DMS153 (cell line): Measurements from ENCODE around the gene STOX1.
"Not testable (repeated sequence)": the region's sequence is repeated elsewhere in the genome, so short reads cannot be mapped to it uniquely, and the experiment has no call there.

ENCODE experiments used
- DNase-seq: peaks from one replicate; lab custom pipeline; 2025; lab: John Stamatoyannopoulos, UW

Gene STOX1, protein sequence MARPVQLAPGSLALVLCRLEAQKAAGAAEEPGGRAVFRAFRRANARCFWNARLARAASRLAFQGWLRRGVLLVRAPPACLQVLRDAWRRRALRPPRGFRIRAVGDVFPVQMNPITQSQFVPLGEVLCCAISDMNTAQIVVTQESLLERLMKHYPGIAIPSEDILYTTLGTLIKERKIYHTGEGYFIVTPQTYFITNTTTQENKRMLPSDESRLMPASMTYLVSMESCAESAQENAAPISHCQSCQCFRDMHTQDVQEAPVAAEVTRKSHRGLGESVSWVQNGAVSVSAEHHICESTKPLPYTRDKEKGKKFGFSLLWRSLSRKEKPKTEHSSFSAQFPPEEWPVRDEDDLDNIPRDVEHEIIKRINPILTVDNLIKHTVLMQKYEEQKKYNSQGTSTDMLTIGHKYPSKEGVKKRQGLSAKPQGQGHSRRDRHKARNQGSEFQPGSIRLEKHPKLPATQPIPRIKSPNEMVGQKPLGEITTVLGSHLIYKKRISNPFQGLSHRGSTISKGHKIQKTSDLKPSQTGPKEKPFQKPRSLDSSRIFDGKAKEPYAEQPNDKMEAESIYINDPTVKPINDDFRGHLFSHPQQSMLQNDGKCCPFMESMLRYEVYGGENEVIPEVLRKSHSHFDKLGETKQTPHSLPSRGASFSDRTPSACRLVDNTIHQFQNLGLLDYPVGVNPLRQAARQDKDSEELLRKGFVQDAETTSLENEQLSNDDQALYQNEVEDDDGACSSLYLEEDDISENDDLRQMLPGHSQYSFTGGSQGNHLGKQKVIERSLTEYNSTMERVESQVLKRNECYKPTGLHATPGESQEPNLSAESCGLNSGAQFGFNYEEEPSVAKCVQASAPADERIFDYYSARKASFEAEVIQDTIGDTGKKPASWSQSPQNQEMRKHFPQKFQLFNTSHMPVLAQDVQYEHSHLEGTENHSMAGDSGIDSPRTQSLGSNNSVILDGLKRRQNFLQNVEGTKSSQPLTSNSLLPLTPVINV

DNA sequence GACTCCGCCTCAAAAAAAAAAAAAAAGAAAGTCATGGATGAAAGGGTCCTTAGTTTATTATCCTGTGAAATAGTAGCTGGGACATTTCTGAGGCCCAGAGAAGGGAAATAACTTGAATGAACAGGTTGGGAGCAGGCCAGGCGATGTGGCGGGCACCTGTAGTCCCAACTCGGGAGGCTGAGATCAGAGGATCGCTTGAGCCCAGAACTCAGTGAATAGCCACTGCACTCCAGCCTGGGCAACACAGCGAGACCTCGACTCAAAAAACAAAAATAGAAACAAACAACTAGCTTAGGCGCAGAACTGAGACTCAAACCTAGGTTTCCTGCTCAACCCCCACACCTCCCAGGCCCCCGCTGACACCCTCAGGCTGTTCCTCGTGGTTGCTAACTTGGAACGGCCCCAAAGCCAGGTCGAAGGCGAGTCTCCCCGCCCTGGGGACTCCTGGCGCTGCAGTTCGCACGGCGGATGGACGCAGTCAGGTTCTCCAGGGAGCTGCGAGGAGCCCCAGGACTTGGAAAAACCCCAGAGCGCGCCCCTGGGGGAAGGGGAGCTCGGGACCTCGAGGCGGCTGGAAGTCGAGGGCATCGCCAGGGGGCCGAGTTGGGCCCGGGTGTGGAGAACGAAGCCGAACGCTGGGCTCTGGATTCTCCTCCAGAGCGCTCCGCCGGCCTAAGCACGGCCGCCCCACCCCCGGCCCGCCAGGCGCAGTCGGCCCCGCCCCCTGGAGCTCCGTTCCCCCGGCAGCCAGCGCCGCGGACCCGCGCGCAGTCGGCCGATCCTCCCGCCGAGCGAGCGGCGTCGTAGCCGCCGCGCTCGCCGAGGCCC lies at the start of gene STOX1:
Gene STOX1 (plus strand): TSS at position 768 of the 828 bp plus-strand sequence. CDS start 93 bp downstream, outside the sequence.
- peak; percentile 42 for DNase-seq

DNA sequence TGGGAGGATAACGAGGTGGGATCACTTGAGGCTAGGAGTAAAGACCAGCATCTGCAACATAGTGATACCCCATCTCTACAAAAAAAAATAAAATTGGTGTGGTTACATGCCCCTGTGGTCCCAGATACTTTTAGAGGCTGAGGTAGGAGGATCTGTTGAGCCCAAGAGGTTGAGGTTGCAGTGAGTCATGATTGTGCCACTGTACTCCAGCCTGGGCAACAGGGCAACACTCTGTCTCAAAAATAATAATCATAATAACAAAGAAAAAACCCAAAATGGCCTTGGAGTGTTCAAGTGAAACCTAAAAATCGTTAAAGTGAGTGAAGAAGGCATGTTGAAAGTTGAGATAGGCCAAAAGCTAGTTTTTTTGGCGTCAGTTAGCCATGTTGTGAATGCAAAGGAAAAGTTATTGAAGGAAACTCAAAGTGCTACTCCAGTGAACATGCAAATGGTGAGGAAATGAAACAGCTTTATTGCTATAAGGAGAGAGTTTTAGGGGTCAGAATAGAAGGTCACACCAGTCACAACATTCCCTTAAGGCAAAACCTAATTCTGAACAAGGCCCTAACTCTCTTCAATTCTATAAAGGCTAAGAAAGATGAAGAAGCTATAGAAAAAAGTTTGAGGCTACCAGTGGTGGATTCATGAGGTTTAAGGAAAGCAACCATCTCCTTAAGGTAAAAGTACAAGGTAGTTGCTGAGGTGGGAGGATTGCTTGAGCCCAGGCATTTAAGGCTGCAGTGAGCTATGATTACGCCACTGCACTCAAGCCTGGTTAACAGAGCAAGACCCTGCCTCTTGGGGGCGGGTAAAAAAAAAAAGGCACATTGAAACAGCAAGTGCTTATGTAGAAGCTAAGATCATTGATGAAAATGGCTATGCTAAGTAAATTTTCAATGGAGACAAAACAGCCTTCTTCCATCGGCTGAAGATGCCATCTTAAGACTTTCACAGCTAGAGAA lies 45.4 kb upstream of the STOX1 start:
- DNase-seq, result no peak

DNA sequence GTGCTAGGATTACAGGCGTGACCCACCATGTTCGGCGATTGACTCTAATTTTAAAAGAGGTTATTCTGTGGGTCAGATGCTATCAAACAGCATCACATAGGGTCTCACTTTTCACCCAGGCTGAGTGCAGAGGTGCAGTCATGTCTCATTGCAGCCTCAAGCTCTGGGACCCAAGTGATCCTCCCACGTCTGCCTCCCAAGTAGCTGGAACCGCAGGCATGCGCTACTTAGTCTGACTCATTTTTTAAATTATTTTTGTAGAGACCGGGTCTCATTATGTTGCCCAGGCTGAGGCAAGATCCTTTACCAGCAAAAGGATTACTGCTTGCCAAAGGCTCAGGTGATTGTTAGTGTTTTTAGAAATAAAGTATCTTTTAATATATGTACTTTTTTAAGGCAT lies 42.9 kb upstream of the STOX1 start:
- no peak for DNase-seq

DNA sequence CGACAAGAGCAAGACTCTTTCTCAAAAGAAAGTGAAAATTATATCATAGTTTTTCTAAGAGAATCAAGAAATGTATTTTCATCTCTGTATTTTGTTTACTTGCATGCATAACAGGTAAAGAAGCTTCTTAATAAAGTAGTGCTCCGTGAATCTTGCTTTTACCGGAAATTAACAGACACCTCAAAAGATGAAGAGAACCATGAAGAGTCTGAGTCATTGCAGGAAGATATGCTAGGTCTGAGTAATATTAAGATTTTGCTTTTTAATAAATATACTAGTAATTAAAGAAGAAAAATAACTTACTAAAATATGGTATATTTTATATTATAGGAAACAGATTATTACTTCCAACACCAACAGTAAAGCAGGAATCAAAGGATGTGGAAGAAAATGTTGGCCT lies 39.5 kb upstream of the STOX1 start:
- no peak for DNase-seq

DNA sequence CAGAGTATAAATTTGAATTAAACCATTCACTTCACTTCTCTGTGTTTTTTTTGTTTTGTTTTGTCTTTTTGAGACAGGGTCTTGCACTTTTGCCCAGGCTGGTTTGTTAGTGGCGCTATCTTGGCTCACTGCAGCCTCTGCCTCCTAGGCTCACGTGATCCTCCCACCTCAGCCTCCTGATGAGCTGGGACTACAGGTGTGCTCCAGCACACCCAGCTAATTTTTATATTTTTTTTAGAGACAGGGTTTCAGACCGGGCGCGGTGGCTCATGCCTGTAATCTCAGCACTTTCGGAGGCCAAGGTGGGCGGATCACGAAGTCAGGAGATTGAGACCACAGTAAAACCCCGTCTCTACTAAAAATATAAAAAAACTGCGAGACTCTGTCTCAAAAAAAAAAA lies 36.9 kb upstream of the STOX1 start:
- DNase-seq, result no peak

DNA sequence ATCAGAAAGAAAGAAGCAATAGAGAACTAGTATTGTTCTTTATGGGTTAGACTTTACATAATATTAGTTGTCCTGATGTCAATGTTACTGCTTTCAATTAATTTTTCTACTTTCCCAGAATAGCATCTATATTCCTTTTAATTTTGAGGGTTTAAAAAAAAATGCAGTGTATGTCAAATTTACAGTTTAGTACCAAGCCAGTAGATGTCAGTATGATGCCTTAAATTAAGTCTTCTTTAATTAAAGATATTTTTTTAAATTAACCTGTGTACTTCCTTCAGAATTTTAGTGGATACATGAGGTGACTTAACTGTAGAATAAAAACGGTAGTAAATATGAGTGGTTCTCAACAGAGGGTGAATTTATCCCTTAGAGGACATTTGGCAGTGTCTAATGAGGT lies 35.2 kb upstream of the STOX1 start:
- DNase-seq, result no peak

DNA sequence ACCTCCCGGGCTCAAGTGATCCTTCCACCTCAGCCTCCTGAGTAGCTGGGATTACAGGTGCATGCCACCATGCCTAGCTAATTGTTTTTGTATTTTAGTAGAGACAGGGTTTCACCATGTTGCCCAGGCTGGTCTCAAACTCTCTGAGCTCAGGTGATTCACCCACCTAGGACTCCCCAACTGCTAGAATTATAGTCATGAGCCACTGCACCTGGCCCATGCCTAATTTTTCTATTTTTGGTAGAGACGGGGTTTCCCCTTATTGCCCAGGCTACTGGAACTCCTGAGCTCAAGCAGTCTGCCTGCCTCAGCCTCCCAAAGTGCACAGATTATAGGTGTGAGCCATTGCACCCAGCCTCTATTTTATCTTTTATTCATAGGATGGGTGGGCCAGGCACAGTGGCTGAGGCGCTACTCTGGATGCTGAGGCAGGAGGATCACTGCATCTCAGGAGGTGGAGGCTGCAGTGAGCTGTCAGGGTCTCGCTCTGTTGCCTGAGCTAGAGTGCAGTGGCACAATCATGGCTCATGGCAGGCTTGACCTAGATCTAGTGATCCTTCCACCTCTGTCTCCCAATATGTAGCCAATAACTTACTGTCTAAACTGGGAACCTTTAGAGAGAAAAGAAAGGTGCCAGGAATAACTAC lies 31.3 kb upstream of the STOX1 start:
- no peak for DNase-seq

DNA sequence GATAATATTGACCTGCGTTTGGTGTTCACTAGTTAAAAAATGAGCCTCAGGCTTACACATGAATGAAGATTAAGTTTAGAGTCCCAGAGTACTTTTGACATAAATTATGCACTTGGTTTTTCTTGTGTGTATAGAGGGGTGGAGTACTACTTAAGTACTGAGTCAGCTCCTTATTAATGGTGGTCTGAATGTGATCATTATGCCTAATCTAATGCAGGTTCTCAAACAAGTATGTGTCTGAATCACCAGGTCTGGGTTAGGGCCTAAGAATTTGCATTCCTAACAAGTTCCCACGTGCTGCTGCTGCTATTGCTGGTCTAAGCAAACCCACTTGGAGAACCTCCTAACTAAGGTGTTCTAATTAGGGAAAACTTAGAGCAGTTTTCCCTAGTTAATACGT lies 30.7 kb upstream of the STOX1 start:
- no peak for DNase-seq

DNA sequence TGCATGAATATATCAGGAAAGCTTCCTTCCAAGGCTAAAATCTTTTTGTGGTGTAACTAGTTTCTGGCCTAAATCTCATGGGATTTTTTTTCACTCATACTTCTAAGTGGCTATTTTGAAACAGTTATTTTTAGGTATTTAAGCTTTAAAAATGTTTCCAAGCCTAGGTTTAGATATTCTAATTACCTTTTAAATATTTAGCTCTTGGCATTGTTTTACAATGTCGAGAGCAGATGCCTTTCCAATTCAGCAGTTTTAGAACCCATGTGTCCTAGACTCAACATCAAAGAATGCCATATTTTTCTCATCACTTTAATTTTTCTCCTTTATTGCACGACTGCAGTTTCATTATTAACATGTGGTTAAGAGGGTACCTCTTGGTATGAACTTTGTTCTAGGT lies 27.1 kb upstream of the STOX1 start:
- no peak for DNase-seq

DNA sequence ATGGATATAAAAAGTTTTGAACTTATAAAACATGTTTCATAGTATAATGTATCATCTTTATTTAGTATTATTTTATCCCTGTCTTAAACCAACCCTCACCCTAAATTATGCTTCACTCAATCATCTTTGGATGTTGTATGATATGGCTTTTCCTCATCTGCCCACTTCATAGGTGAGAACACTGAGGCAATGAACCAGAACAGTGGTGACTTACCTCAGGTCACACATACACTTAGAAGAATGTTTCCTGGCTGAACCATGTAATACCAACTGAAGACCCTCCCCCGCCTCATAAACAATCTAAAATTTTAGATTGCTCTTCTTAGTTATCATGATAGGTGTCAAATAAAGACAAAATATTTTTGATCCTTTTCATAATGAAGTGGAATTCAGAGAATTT lies 22.6 kb upstream of the STOX1 start:
- no peak for DNase-seq

DNA sequence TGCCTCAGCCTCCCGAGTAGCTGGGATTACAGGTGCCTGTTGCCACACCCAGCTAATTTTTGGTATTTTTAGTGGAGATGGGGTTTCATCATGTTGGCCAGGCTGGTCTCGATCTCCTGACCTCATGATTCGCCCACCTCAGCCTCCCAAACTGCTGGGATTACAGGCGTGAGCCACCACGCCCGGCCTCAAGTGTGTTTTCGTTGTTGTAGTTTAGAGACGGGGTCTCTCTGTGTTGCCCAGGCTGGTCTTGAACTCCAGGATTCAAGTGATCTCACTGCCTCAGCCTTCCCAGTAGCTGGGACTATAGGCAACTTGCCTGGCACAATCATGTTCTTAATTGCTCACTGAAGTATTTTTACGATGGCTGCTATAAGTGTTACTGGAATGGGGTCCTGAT lies 16.5 kb upstream of the STOX1 start:
- not testable (repeated sequence) for DNase-seq

DNA sequence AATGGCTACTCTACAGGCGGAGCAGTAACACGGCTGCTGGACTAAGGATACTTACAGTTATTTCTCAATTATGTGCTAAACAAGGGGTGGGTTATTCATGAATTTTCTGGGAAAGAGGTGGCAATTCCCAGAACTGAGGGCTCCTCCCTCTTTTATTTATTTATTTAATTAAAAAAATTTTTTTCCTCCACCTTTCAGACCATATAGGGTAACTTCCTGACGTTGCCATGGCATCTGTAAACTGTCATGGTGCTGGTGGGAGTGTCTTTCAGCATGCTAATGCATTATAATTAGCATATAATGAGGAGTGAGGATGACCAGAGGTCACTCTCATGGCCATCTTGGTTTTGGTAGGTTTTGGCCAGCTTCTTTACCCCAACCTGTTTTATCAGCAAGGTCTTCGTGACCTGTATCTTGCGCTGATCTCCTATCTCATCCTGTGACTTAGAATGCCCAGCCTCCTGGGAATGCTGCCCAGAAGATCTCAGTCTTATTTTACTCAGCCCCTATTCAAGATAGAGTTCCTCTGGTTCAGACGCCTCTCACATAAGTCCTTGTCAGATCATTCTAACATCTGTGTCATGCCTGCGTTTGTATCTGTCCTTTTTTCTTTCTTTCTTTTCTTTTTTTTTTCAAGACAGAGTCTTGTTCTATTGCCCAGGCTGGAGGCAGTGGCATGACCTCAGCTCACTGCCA lies 15.9 kb upstream of the STOX1 start:
- no peak for DNase-seq

DNA sequence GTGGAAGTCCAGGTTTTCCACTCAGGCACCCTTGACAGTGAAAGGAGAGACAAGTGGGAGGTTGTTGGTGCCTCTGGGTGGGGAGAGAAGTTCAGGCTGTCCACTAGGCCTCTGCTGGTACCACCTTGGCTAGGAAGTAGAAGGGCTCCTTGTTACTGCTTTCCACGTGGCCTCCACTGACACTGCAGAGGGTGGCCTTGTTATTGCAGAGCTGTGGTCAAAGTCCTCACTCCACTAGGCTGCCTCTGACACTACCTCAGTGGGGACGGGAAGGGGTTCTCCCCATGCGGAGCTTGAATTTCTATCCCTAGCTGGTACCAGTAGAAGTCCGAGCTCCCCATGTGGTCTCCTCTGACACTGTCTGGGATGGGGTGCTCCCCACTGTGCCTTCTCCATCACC lies 14.9 kb upstream of the STOX1 start:
- no peak for DNase-seq

DNA sequence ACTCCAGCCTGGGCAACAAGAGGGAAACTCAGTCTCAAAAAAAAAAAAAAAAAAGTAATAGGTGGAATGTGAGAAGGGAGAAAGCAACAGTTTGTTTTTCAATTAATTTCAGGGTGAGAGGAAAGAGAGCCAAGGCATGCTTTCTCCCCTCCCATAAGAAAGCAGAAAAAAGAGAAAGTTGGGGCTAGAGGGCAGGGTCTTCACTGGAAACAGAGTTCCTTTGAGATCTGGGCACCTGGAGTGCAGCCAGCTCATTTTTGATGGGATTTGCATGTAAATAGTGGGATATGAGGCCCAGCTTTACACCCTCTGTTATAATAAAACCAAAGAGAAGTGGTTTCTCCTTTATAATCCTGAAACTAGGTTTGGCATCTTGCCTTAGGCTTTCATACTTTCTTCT lies 13.8 kb upstream of the STOX1 start:
- no peak for DNase-seq

DNA sequence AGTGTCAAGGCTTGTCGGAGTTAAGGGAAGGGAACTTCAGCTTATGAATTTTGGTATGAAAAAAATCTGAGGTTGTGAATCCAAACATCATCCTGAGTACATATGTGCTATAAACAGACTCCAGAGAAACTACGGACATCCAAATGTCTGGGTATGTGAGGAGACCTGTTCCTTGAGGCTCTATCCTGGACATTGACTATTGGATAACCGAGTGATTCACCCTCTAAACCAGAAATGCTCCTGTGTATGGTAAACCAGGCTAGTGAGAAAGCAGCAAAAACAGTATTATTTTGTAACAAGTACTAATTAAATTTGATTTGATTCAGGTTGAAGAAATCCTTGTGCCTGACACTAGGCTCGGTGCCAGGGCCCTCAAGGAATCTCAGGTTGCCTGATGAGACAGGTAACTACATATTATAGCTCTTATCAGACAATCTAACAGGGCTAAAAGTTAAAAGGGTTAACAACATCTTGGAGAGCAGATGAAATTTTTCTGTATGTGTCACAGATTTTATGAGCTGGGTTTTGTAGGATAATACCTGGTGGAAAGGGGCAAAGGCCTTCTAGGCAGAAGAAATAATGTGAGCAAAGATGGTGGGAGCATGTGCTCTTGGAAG lies 10.4 kb upstream of the STOX1 start:
- DNase-seq, result no peak

DNA sequence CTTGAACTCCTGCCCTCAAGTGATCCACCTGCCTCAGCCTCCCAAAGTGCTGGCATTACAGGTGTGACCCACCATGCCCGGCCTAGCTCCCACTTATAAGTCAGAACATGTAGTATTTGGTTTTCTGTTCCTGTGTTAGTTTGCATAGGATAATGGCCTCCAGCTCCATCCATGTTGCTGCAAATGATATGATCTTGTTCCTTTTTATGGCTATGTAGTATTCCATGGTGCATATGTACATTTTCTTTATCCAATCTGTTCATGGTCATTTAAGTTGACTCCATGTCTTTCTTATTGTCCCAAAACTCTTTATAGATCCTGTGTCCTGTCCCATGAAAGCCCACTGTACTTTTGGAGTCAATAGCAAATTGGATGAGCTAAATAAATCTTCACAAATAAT lies 7.0 kb upstream of the STOX1 start:
- not testable (repeated sequence) for DNase-seq

DNA sequence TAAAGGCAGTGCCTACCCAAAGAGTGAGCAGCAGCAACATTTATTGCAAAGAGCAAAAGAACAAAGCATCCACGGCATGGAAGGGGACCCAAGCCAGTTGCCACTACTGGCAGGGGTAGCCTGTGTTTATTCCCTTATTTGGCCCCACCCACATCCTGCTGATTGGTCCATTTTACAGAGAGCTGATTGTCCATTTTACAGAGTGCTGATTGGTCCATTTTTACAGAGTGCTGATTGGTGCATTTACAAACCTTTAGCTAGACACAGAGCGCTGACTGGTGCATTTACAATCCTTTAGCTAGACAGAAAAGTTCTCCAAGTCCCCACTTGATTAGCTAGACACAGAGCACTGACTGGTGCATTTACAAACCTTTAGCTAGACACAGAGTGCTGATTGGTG lies 4.7 kb upstream of the STOX1 start:
- not testable (repeated sequence) for DNase-seq

DNA sequence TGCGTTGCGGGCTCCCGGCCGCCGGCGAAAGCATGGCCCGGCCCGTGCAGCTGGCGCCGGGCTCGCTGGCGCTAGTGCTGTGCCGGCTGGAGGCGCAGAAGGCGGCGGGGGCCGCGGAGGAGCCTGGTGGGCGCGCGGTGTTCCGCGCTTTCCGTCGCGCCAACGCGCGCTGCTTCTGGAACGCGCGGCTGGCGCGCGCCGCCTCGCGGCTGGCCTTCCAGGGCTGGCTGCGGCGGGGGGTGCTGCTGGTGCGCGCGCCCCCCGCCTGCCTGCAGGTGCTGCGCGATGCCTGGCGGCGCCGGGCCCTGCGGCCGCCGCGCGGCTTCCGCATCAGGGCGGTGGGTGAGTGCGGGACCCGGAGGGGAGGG lies 245 bp downstream of the STOX1 start:
- DNase-seq, result not testable (repeated sequence)

DNA sequence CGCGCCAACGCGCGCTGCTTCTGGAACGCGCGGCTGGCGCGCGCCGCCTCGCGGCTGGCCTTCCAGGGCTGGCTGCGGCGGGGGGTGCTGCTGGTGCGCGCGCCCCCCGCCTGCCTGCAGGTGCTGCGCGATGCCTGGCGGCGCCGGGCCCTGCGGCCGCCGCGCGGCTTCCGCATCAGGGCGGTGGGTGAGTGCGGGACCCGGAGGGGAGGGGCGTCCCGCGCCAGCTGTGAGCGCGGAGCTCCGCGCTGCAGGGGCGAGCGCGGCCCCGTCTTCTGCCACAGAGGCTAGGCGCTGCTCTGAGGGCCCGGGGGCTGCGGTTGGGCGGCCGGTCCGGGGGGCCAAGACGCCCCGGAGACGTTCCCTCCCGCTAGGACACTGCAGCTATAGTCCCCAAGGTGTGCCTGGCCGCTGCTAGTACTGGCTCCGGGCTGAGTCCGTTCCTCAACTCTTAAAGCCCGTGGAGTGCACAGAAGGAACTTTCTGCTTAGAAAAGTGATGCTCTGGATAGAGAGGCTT lies 811 bp downstream of the STOX1 start:
- not testable (repeated sequence) for DNase-seq
